Transverse colon (tissue), 4 donors: Measurements from ENCODE around the gene DTX1. TPM values are rescaled to one million over a fixed set of nuclear protein-coding genes. Genes with fewer than 3 reads are reported as not detected.
A peak's percentile ranks its signal among the peaks of the same experiment; 100 is the strongest.

Experiments used
- DNase-seq: peaks from one replicate; pipeline ENCODE4 v3.0.0-alpha.2; 2019
- H3K27ac ChIP-seq, 4 donors: fragments of 200-600 bp; sonication (generic); 2 replicates each; pipeline ENCODE4 v1.5.1; 2016 to 2018; ENCODE audit warnings: inconsistent platforms in 4 of 4
- H3K27me3 ChIP-seq: fragments of 200-600 bp; sonication (generic); 2 replicates; pipeline ENCODE4 v1.5.1; 2017; ENCODE audit warnings: inconsistent platforms
- H3K36me3 ChIP-seq, 4 donors: fragments of 200-600 bp; sonication (generic); 2 replicates each; pipeline ENCODE4 v1.5.1; 2017 to 2019; ENCODE audit warnings: inconsistent platforms in 4 of 4
- H3K4me1 ChIP-seq, 4 donors: fragments of 200-600 bp; sonication (generic); 2 replicates each; pipeline ENCODE4 v1.5.1; 2017 to 2020; ENCODE audit warnings: inconsistent platforms in 4 of 4
- H3K4me3 ChIP-seq, 4 donors: fragments of 200-600 bp; sonication (generic); 1 replicate in 1 of 4; 2 replicates in 3 of 4; pipeline versions ENCODE4 v1.5.1 to v1.6.1; 2017 to 2019; ENCODE audit warnings: inconsistent platforms in 4 of 4
- H3K9me3 ChIP-seq, 2 donors: fragments of 200-600 bp; sonication (generic); 2 replicates each; pipeline ENCODE4 v1.5.1; 2017 to 2019; ENCODE audit warnings: inconsistent platforms in 2 of 2
- CTCF ChIP-seq, 5 experiments: fragments of 200-600 bp in 3 of 5; fragments of 450-650 bp in 2 of 5; sonication (generic) in 3 of 5; IDR thresholded peaks; 1 replicate in 2 of 5; 2 replicates in 3 of 5; pipeline ENCODE4 v1.5.1; 2016 to 2017; ENCODE audit warnings: antibody characterized with exemption in 5 of 5, inconsistent platforms in 3 of 5, mild to moderate bottlenecking in 2 of 5, moderate library complexity in 1 of 5
- EP300 ChIP-seq: sonication (generic); formaldehyde crosslinking; IDR thresholded peaks from one replicate; pipeline ENCODE4 v1.6.1; 2017; ENCODE audit warnings: antibody characterized with exemption, low read depth
- POLR2A ChIP-seq: fragments of 450-650 bp; IDR thresholded peaks from one replicate; pipeline ENCODE4 v1.6.1; 2016; ENCODE audit warnings: antibody characterized with exemption, mild to moderate bottlenecking, moderate library complexity
- POLR2AphosphoS5 ChIP-seq, 3 donors: sonication (generic); formaldehyde crosslinking; IDR thresholded peaks; one replicate each; pipeline ENCODE4 v1.6.1; 2016; ENCODE audit warnings: antibody characterized with exemption in 3 of 3
- WGBS, 2 donors: methylation state at CpG; one replicate each; pipeline ENCODE4 v1.1.5; 2018; ENCODE audit warnings: low coverage in 1 of 2; 5-methylcytosine and 5-hydroxymethylcytosine counted together
- in situ Hi-C, 4 donors: fragments of 200-750 bp; cut with MboI; loops; one replicate each; pipeline versions ENCODE4 v1.15.0 to v1.15.1; 2017; ENCODE audit warnings: low sequenced_read_pairs in 3 of 4, low pct_ligation_motif_present in 1 of 4, low pct_unique_long_range_greater_than_20kb in 1 of 4
- intact Hi-C: fragments of 100-400 bp; cut with DNase I; formaldehyde crosslinking; loops from one replicate; pipeline ENCODE4 v1.15.1; 2023; ENCODE audit warnings: low total_unique reads
- total RNA-seq, 4 donors: library from RNA; depleted of rRNA; stranded (reverse); fragments of >200 nt; gene quantifications; one replicate each; pipeline ENCODE4 v1.1.0, GENCODE V29; 2016

DTX1 gene
- total RNA-seq, 4 donors from 2014 or later, result 1.00 to 4.3 (median 3.0) TPM

DNA sequence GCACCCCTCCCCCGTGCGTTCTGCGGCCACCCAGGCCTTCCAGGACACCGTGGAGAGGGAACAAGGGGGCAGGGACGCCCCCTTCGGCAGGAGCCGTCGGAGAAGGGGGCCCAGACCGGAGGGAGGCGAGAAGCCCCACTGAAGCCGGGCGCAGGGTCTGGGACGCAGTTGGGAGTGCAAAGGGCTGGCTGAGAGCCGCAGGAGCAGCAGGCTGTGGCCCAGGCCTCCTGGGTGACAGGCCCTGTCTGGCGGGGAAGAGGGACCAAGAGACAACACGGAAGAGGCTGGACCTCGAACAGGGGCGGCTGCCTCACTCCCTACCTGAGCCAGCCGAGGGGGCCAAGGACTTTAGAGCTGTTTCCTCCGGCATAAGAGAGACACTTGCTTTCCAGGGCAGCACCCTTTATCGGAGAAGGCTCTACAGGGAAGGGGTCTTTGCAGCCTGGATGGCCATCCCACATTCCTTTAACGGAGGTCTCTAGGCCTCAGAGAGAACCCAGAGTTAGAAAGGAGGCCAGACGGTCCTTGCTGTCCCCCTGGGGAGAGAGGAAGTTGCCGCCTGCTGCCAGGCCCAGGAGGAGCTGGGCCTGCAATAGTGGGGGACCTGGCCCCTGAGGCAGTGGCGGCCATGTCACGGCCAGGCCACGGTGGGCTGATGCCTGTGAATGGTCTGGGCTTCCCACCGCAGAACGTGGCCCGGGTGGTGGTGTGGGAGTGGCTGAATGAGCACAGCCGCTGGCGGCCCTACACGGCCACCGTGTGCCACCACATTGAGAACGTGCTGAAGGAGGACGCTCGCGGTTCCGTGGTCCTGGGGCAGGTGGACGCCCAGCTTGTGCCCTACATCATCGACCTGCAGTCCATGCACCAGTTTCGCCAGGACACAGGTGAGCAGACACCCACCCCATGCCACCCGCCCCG lies 1.3 kb downstream of the DTX1 start:
- no peak for DNase-seq
- Histone ChIP-seq H3K27me3 (peaks cover 52% of the 10 kb centered on the region), H3K9me3 (no peaks in the 10 kb centered on the region), H3K36me3 (no peaks in the 10 kb centered on the region), H3K4me3 (peak overlapping the region in 3 of 4 donors; percentile 28 to 56 (median 39)), H3K4me1 (peaks cover 0 to 15% (median 12%) of the 10 kb centered on the region in 4 donors), H3K27ac (no peak overlapping the region)
- intact Hi-C loops, result loop anchor here (10.0 kb wide), 1 partner anchor 107 kb away; no protein-coding TSS in a partner anchor
- in situ Hi-C loops, result no loop called here
- WGBS, 2 donors, result 67% methylated on average over 44 of the region's 44 CpGs; no CpG with 5 or more reads in 1 of the 2 donors
- TF ChIP-seq POLR2A, result no peak
- TF ChIP-seq EP300, result no peak
- TF ChIP-seq POLR2AphosphoS5 (IDR thresholded peaks at IDR 0.05), result no peak
- no peak for TF ChIP-seq CTCF (IDR thresholded peaks at IDR 0.05)

GRCh38 chr12:113058553-113058952 lies 2.0 kb downstream of the DTX1 start:
- H3K27ac ChIP-seq, result no peak overlapping the region
- intact Hi-C loops, result loop anchor here (10.0 kb wide), 1 partner anchor 106 kb away; no protein-coding TSS in a partner anchor

DNA sequence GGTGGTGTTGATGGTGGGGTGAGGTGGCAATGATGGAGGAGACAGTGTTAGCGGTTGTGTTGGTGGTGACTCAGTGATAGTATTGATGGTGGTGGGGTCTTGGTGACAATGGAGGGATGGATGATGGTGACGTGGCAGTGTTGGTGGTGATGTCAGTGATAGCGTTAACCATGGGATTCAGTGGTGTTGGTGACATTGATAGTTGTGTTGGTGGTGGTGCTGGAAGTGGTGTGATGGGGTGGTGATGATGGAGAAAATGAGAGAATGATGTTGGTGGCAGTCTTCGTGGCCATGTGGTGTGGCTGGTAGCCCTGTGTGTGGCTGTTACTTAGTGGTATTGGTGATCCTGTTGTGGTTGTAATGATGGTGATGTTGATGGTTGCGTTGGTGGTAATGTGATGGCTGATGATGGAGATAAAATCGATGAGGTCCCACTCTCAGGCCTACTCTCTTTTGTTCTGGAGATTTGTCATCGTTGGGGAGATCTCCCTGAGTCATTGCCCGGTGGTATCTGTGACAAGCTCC lies 2.6 kb downstream of the DTX1 start:
- intact Hi-C loops (loop anchor here (10.0 kb wide), 1 partner anchor 106 kb away; no protein-coding TSS in a partner anchor), in situ Hi-C loops (no loop called here)
- H3K27me3 ChIP-seq, result peaks cover 61% of the 10 kb centered on the region

More at GRCh38 chr12:113058553-113058952, 2.0 kb downstream of the DTX1 start:
- in situ Hi-C loops, result no loop called here
- Histone ChIP-seq H3K4me1 (peaks cover 0 to 15% (median 12%) of the 10 kb centered on the region in 4 donors), H3K36me3 (no peaks in the 10 kb centered on the region), H3K9me3 (no peaks in the 10 kb centered on the region), H3K27me3 (peaks cover 59% of the 10 kb centered on the region), H3K4me3 (no peak overlapping the region)
- no peak for TF ChIP-seq POLR2AphosphoS5 (IDR thresholded peaks at IDR 0.05)
- TF ChIP-seq CTCF (IDR thresholded peaks at IDR 0.05), result no peak
- TF ChIP-seq EP300, result no peak
- TF ChIP-seq POLR2A, result no peak
- 88% methylated on average over 1 of the region's 1 CpG; no CpG with 5 or more reads in 1 of the 2 donors for WGBS, 2 donors
- no peak for DNase-seq

More for the DNA sequence above, 2.6 kb downstream of the DTX1 start:
- Histone ChIP-seq H3K27ac (no peak overlapping the region), H3K36me3 (no peaks in the 10 kb centered on the region), H3K4me3 (no peak overlapping the region), H3K4me1 (peaks cover 0 to 15% (median 12%) of the 10 kb centered on the region in 4 donors), H3K9me3 (no peaks in the 10 kb centered on the region)
- TF ChIP-seq CTCF (IDR thresholded peaks at IDR 0.05) (no peak), EP300 (no peak), POLR2AphosphoS5 (IDR thresholded peaks at IDR 0.05) (no peak), POLR2A (no peak)
- no peak for DNase-seq
- WGBS, 2 donors, result 85 to 93% methylated on average over 5 to 8 of the region's 8 CpGs
